ENCODE measurements around the gene HAGHL. TPM values are rescaled to one million over a fixed set of nuclear protein-coding genes. Genes with fewer than 3 reads are reported as not detected.

HAGHL gene
- total RNA-seq, 2 donors from 2014 or later = 8.9 to 11.4 TPM

DNA sequence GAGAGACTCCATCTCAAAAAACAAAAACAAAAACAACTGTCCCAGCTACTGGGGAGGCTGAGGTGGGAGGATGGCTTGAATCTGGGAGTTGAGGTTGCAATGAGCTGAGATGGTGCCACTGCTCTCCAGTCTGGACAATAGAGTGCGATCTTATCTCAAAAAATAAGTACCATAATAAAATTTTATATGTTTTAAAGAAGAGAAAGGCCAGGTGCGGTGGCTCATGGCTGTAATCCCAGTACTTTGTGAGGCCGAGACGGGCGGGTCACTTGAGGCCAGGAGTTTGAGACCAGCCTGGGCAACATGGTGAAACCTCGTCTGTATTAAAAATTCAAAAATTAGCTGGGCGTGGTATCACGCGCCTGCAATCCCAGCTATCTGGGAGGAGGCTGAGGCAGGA lies 49.9 kb downstream of the HAGHL start:
- TF ChIP-seq, protein P1, sequence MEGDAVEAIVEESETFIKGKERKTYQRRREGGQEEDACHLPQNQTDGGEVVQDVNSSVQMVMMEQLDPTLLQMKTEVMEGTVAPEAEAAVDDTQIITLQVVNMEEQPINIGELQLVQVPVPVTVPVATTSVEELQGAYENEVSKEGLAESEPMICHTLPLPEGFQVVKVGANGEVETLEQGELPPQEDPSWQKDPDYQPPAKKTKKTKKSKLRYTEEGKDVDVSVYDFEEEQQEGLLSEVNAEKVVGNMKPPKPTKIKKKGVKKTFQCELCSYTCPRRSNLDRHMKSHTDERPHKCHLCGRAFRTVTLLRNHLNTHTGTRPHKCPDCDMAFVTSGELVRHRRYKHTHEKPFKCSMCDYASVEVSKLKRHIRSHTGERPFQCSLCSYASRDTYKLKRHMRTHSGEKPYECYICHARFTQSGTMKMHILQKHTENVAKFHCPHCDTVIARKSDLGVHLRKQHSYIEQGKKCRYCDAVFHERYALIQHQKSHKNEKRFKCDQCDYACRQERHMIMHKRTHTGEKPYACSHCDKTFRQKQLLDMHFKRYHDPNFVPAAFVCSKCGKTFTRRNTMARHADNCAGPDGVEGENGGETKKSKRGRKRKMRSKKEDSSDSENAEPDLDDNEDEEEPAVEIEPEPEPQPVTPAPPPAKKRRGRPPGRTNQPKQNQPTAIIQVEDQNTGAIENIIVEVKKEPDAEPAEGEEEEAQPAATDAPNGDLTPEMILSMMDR (conservative IDR thresholded peaks at IDR 0.05) = no peak
- Histone ChIP-seq H3K36me3 (ENCODE audit: control insufficient read depth, insufficient read depth, low read length) (no peaks in the 10 kb centered on the region), H3K27ac (ENCODE audit: low read depth, low read length) (no peak overlapping the region), H3K4me3 (ENCODE audit: low read length) (no peak overlapping the region), H3K9ac (ENCODE audit: extremely low read depth, low read length, poor library complexity, severe bottlenecking) (no peak overlapping the region), H3K27me3 (ENCODE audit: control insufficient read depth, insufficient read depth, low read length, poor library complexity, severe bottlenecking) (peaks cover 3% of the 10 kb centered on the region), H3K9me3 (ENCODE audit: control insufficient read depth, low read length) (no peaks in the 10 kb centered on the region), H3K4me1 (ENCODE audit: control insufficient read depth, insufficient read depth, low read length) (no peaks in the 10 kb centered on the region)
- H3K4me3 Mint-ChIP-seq = no peak overlapping the region
- no peak for DNase-seq
- H3K27me3 Mint-ChIP-seq (ENCODE audit: insufficient read depth) = peaks cover 6% of the 10 kb centered on the region
- H3K27ac Mint-ChIP-seq = no peak overlapping the region
- H3K4me1 Mint-ChIP-seq = no peaks in the 10 kb centered on the region
- 92 to 93% methylated on average over 8 of the region's 9 CpGs for WGBS, 2 experiments (ENCODE audit: insufficient coverage in 1 of 2, insufficient read length in 1 of 2)
- no peaks in the 10 kb centered on the region for H3K36me3 Mint-ChIP-seq (ENCODE audit: low read depth)
- H3K9me3 Mint-ChIP-seq = no peaks in the 10 kb centered on the region

DNA sequence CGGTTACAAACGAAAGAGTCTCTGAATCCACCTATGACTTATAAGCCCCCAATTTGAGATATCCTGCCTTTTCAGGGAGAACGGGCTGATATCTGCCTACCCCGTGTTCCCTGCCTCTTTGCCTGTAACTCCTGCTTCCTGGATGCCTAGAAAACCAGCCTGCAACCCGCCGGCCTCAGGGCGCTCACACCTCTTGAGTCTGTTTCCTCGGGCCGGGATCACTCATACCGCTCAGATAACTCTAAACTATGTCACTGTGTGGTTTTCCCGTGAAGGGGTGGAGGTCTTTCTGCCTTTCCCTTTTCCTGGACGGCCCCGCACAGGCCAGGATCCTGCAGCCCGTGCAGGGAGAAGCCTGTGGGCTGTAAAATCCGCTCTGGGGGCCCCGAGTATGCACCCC lies 50.9 kb downstream of the HAGHL start:
- Mint-ChIP-seq H3K4me3 (no peak overlapping the region), H3K9me3 (no peaks in the 10 kb centered on the region), H3K36me3 (ENCODE audit: low read depth) (no peaks in the 10 kb centered on the region), H3K27me3 (ENCODE audit: insufficient read depth) (peaks cover 6% of the 10 kb centered on the region), H3K4me1 (no peaks in the 10 kb centered on the region), H3K27ac (peak overlapping the region; percentile 44)
- Histone ChIP-seq H3K4me1 (ENCODE audit: control insufficient read depth, insufficient read depth, low read length) (no peaks in the 10 kb centered on the region), H3K9ac (ENCODE audit: extremely low read depth, low read length, poor library complexity, severe bottlenecking) (no peak overlapping the region), H3K4me3 (ENCODE audit: low read length) (no peak overlapping the region), H3K36me3 (ENCODE audit: control insufficient read depth, insufficient read depth, low read length) (no peaks in the 10 kb centered on the region), H3K27me3 (ENCODE audit: control insufficient read depth, insufficient read depth, low read length, poor library complexity, severe bottlenecking) (peaks cover 3% of the 10 kb centered on the region), H3K27ac (ENCODE audit: low read depth, low read length) (no peak overlapping the region), H3K9me3 (ENCODE audit: control insufficient read depth, low read length) (no peaks in the 10 kb centered on the region)
- WGBS, 2 experiments (ENCODE audit: insufficient coverage in 1 of 2, insufficient read length in 1 of 2) = 69 to 78% methylated on average over 9 to 16 of the region's 16 CpGs
- DNase-seq = no peak
- TF ChIP-seq, protein P1 (conservative IDR thresholded peaks at IDR 0.05) = no peak

DNA sequence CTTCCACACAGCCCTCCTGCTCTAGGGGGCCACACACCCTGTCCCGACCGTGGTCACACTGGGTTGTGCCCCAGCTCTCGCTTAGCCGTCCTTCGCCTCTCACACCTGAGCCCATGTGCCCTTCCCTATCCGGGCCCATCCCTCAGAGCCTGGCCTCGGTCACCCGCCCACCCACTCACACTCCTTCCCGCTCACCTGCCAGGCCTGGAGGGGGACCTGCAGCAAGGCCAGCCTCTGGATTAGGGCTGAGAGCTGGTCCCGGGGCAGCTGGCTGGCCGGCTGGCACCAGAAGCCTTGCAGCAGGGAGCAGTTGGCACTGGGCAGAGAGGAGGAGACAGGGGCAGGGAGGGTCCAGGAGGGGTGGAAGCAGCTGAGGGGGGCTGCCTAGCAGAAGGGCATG lies 51.5 kb downstream of the HAGHL start:
- no peaks in the 10 kb centered on the region for H3K9me3 Mint-ChIP-seq
- H3K27ac ChIP-seq (ENCODE audit: low read depth, low read length) = no peak overlapping the region
- no peaks in the 10 kb centered on the region for H3K4me1 Mint-ChIP-seq
- H3K36me3 ChIP-seq (ENCODE audit: control insufficient read depth, insufficient read depth, low read length) = no peaks in the 10 kb centered on the region
- peaks cover 6% of the 10 kb centered on the region for H3K27me3 Mint-ChIP-seq (ENCODE audit: insufficient read depth)
- TF ChIP-seq, protein P1 (conservative IDR thresholded peaks at IDR 0.05) = no peak
- no peaks in the 10 kb centered on the region for H3K36me3 Mint-ChIP-seq (ENCODE audit: low read depth)
- H3K4me3 Mint-ChIP-seq = no peak overlapping the region
- no peak overlapping the region for H3K9ac ChIP-seq (ENCODE audit: extremely low read depth, low read length, poor library complexity, severe bottlenecking)
- no peak overlapping the region for H3K4me3 ChIP-seq (ENCODE audit: low read length)
- WGBS, 2 experiments (ENCODE audit: insufficient coverage in 1 of 2, insufficient read length in 1 of 2) = 93 to 96% methylated on average over 4 to 11 of the region's 11 CpGs
- H3K27ac Mint-ChIP-seq = no peak overlapping the region
- H3K4me1 ChIP-seq (ENCODE audit: control insufficient read depth, insufficient read depth, low read length) = no peaks in the 10 kb centered on the region
- no peaks in the 10 kb centered on the region for H3K9me3 ChIP-seq (ENCODE audit: control insufficient read depth, low read length)
- peaks cover 3% of the 10 kb centered on the region for H3K27me3 ChIP-seq (ENCODE audit: control insufficient read depth, insufficient read depth, low read length, poor library complexity, severe bottlenecking)
- DNase-seq = no peak
